Lung (tissue), 12 donors: ENCODE measurements around the gene EMCN. TPM values are rescaled to one million over a fixed set of nuclear protein-coding genes. Genes with fewer than 3 reads are reported as not detected.

Experiments
- ATAC-seq: fragments of 200-7000 bp; cut with Tn5 transposase; one replicate; pipeline ENCODE4 v1.9.1; 2020; ENCODE audit warnings: moderate number of reproducible peaks; ENCODE audit not compliant: insufficient read depth, low FRiP score
- DNase-seq, 3 donors: peaks; one replicate each; pipeline ENCODE4 v3.0.0-alpha.2; 2013 to 2017
- H3K27ac ChIP-seq, 2 donors: one replicate each; pipeline ENCODE4 v1.5.1; 2013; ENCODE audit warnings: mild to moderate bottlenecking in 2 of 2, moderate library complexity in 2 of 2, control low read depth in 1 of 2, inconsistent platforms in 1 of 2, low read depth in 1 of 2, low read length in 1 of 2
- H3K27me3 ChIP-seq, 3 donors: one replicate each; pipeline ENCODE4 v1.5.1; 2013; ENCODE audit warnings: low read length in 2 of 3; ENCODE audit not compliant: control insufficient read depth in 3 of 3, insufficient read depth in 3 of 3
- H3K36me3 ChIP-seq, 4 donors: one replicate each; pipeline ENCODE4 v1.5.1; 2013; ENCODE audit warnings: low read length in 4 of 4, mild to moderate bottlenecking in 1 of 4, moderate library complexity in 1 of 4; ENCODE audit not compliant: control insufficient read depth in 4 of 4, insufficient read depth in 4 of 4
- H3K4me1 ChIP-seq, 5 donors: one replicate each; pipeline ENCODE4 v1.5.1; 2013; ENCODE audit warnings: low read length in 5 of 5, mild to moderate bottlenecking in 2 of 5, moderate library complexity in 1 of 5; ENCODE audit not compliant: control insufficient read depth in 5 of 5, insufficient read depth in 5 of 5
- H3K4me3 ChIP-seq: one replicate; pipeline ENCODE4 v1.5.1; 2013; ENCODE audit warnings: mild to moderate bottlenecking, control low read depth, moderate library complexity
- H3K9ac ChIP-seq, 2 donors: one replicate each; pipeline ENCODE4 v1.5.1; 2013; ENCODE audit warnings: low read length in 2 of 2, control low read depth in 1 of 2; ENCODE audit not compliant: insufficient read depth in 1 of 2
- H3K9me3 ChIP-seq, 4 donors: one replicate each; pipeline ENCODE4 v1.5.1; 2013; ENCODE audit warnings: low read length in 3 of 4, mild to moderate bottlenecking in 1 of 4, moderate library complexity in 1 of 4; ENCODE audit not compliant: control insufficient read depth in 4 of 4, insufficient read depth in 3 of 4
- WGBS, 2 donors: extraction: QIAGEN DNeasy Blood & Tissue Kit; methylation state at CpG; one replicate each; pipeline ENCODE4 v1.1.7; 2013; 5-methylcytosine and 5-hydroxymethylcytosine counted together
- polyA plus RNA-seq, 2 donors: library from polyadenylated mRNA; stranded (reverse); fragments of 200-250 nt; gene quantifications; one replicate each; pipeline ENCODE4 v1.2.1, GENCODE V29; 2013
- total RNA-seq, 2 donors: library from RNA; depleted of rRNA in 1 of 2; stranded (reverse); fragments of >200 nt in 1 of 2; gene quantifications; one replicate each; pipeline ENCODE4 v1.2.1, GENCODE V29; 2014 to 2021
- TF ChIP-seq, protein P1 (sequence below): IDR thresholded peaks from 2 replicates; pipeline ENCODE4 v1.5.1; 2012; ENCODE audit warnings: mild to moderate bottlenecking; ENCODE audit errors: control extremely low read depth, extremely low read depth
- donor health status: control.
- donor health status: control.
- donor health status: Bipolar disorder and iron deficiency.
- donor health status: healthy.
- donor health status: DM: yes; HTN: yes; CAD: no.

EMCN gene
- total and polyA plus RNA-seq, 4 donors: 5.8 to 90.8 (median 20.6) TPM

DNA sequence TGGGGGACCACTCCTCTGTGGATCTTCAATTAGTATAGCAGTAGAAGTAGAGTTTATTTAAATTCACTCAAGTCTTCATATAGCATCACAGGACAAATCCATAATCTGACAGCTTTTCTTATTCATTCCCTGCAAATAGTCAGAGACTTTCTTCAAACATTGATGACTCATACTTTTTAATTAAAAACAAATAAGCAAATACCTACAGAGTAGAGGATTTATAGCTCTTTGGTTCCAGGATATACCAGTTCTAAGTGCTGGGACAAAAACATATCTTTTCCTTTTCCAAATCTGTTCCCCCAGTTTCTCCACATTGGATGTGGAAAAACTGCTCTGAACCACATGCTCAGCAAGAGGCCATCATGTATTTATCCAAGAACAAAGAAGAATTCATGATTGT lies 24.1 kb downstream of the EMCN start:
- Histone ChIP-seq H3K27me3 (no peaks in the 10 kb centered on the region), H3K4me1 (no peaks in the 10 kb centered on the region)
- no peak for ATAC-seq

DNA sequence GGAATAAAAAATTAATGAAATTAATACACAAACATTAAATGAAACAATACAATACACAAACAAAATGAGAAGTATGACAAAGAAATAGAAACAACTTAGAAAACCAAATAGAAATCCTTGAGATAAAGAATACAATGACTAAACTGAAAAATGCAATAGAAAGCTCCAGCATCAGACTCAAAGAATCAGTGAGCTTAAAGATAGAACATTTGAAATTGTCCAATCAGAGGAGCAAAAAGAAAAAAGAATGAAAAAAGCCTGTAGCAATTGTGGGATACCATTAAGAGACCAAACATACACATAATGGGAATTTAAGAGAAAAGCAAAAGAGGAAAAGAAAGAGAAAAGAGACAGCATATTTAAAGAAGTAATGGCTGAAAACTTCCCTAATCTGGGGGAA lies 25.7 kb downstream of the EMCN start:
- H3K4me1 ChIP-seq: no peaks in the 10 kb centered on the region

More for the DNA sequence above, 24.1 kb downstream of the EMCN start:
- no peak overlapping the region for H3K4me3 ChIP-seq
- no peak overlapping the region for H3K27ac ChIP-seq
- no peak overlapping the region for H3K9ac ChIP-seq
- DNase-seq: no peak
- H3K36me3 ChIP-seq: no peaks in the 10 kb centered on the region
- TF ChIP-seq, protein P1, sequence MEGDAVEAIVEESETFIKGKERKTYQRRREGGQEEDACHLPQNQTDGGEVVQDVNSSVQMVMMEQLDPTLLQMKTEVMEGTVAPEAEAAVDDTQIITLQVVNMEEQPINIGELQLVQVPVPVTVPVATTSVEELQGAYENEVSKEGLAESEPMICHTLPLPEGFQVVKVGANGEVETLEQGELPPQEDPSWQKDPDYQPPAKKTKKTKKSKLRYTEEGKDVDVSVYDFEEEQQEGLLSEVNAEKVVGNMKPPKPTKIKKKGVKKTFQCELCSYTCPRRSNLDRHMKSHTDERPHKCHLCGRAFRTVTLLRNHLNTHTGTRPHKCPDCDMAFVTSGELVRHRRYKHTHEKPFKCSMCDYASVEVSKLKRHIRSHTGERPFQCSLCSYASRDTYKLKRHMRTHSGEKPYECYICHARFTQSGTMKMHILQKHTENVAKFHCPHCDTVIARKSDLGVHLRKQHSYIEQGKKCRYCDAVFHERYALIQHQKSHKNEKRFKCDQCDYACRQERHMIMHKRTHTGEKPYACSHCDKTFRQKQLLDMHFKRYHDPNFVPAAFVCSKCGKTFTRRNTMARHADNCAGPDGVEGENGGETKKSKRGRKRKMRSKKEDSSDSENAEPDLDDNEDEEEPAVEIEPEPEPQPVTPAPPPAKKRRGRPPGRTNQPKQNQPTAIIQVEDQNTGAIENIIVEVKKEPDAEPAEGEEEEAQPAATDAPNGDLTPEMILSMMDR: no peak
- peaks cover 0 to 6% (median 5%) of the 10 kb centered on the region in 4 donors for H3K9me3 ChIP-seq

DNA sequence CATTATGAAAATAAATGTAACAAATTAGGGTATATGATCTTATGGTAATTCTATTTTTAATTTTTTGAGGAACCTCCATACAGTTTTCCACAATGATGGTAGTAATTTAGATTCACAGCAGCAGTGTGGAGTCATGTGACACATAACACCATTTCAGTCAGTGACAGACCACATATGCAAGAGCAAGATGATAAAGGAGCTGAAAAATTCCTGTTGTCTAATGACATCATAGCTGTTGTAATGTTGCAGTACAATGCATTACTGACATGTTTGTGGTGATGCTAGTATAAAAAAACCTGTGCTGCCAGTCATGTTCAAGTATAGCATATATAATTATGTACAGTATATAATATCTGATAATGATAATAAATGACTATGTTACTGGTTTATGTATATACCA lies 28.5 kb downstream of the EMCN start:
- TF ChIP-seq, protein P1: no peak
- H3K9ac ChIP-seq: no peak overlapping the region
- no peak for ATAC-seq

More for the DNA sequence above, 25.7 kb downstream of the EMCN start:
- no peak overlapping the region for H3K4me3 ChIP-seq
- no peak for ATAC-seq
- H3K9ac ChIP-seq: no peak overlapping the region
- H3K9me3 ChIP-seq: peaks cover 0 to 6% (median 5%) of the 10 kb centered on the region in 4 donors
- DNase-seq: no peak
- no peak overlapping the region for H3K27ac ChIP-seq
- H3K27me3 ChIP-seq: no peaks in the 10 kb centered on the region
- H3K36me3 ChIP-seq: no peaks in the 10 kb centered on the region
- TF ChIP-seq, protein P1: no peak

DNA sequence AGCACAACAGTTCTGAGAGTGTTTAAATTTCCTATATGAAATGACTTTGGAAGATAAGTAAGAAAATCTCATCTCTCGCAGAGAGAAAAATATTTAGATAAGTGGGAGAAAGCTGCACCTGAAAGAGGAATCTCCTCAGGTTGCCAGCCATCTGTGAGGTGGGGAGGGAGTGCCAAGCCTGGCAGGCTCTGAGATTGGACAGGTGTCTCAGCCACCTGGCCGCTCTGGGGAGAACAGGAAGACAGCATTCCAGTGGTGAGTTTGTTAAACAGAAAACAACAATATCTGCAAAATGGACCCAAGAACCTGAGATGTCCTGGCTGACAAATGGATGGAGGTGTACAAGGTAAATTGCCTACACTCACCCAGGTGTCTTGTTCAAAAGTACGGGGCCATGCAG lies 31.3 kb downstream of the EMCN start:
- H3K4me1 ChIP-seq: no peaks in the 10 kb centered on the region

More for the DNA sequence above, 28.5 kb downstream of the EMCN start:
- no peaks in the 10 kb centered on the region for H3K36me3 ChIP-seq
- H3K27me3 ChIP-seq: no peaks in the 10 kb centered on the region
- no peak overlapping the region for H3K4me3 ChIP-seq
- no peak overlapping the region for H3K27ac ChIP-seq
- DNase-seq: no peak
- peaks cover 0 to 6% (median 5%) of the 10 kb centered on the region in 4 donors for H3K9me3 ChIP-seq
- no peaks in the 10 kb centered on the region for H3K4me1 ChIP-seq

More for the DNA sequence above, 31.3 kb downstream of the EMCN start:
- H3K36me3 ChIP-seq: no peaks in the 10 kb centered on the region
- H3K9ac ChIP-seq: no peak overlapping the region
- H3K27me3 ChIP-seq: no peaks in the 10 kb centered on the region
- H3K27ac ChIP-seq: no peak overlapping the region
- 90 to 92% methylated on average over 3 of the region's 3 CpGs for WGBS, 2 donors
- H3K4me3 ChIP-seq: no peak overlapping the region
- TF ChIP-seq, protein P1: no peak
- DNase-seq (no peak), ATAC-seq (no peak)
- H3K9me3 ChIP-seq: peaks cover 0 to 4% (median 3%) of the 10 kb centered on the region in 4 donors
